Dendritic cell treated with granulocyte-macrophage colony-stimulating factor and Interleukin-4, amounts not matched to agents 40 ng/mL and 50 ng/mL, for 4 days (primary cell): ENCODE data around the gene ARHGAP29.

Source experiments
- H3K27ac Mint-ChIP-seq: one replicate; pipeline ENCODE4 v1.8.0; 2022; ENCODE audit warnings: mild to moderate bottlenecking, mixed read lengths
- H3K27me3 Mint-ChIP-seq: one replicate; pipeline ENCODE4 v1.8.0; 2022; ENCODE audit warnings: mild to moderate bottlenecking, mixed read lengths
- H3K36me3 Mint-ChIP-seq: one replicate; pipeline ENCODE4 v1.8.0; 2022; ENCODE audit warnings: low read depth, mixed read lengths
- H3K4me1 Mint-ChIP-seq: one replicate; pipeline ENCODE4 v1.8.0; 2022; ENCODE audit warnings: low read depth, mixed read lengths
- H3K4me3 Mint-ChIP-seq: one replicate; pipeline ENCODE4 v1.8.0; 2022; ENCODE audit warnings: mild to moderate bottlenecking, moderate library complexity, mixed read lengths
- H3K9me3 Mint-ChIP-seq: one replicate; pipeline ENCODE4 v1.8.0; 2022; ENCODE audit warnings: mixed read lengths
- intact Hi-C: fragments of 100-400 bp; cut with micrococcal nuclease; formaldehyde crosslinking; loops from one replicate; pipeline ENCODE4 v1.15.0; 2022

Gene ARHGAP29

GRCh38 chr1:94273111-94273510 lies 35.7 kb upstream of the ARHGAP29 start:
- Mint-ChIP-seq H3K9me3 (no peaks in the 10 kb centered on the region), H3K4me1 (peaks cover 5% of the 10 kb centered on the region), H3K36me3 (no peaks in the 10 kb centered on the region), H3K27me3 (peaks cover 10% of the 10 kb centered on the region), H3K4me3 (no peak overlapping the region), H3K27ac (no peak overlapping the region)
- intact Hi-C loops, result no loop called here

DNA sequence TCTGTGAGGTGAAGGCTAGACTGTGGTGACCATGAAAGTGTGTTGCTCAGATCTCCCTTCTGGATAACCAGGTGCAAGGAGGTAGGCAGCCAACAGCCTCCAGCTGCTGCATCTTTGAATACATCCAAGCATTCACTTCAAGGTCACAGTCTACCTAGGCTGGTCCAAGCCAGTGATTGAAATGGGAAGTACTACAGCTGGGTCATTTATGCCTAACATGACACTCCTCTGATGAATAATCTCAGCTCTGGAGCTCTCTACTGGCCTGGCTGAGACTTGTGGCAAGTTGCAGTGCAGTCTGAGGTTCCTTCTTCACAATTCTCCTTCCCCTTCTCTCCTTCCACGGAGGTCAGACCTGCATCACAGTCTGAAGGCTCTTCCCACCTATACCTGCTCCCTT lies 35.0 kb upstream of the ARHGAP29 start:
- peaks cover 10% of the 10 kb centered on the region for H3K27me3 Mint-ChIP-seq
- intact Hi-C loops, result no loop called here
- H3K36me3 Mint-ChIP-seq, result no peaks in the 10 kb centered on the region
- no peaks in the 10 kb centered on the region for H3K9me3 Mint-ChIP-seq
- peaks cover 5% of the 10 kb centered on the region for H3K4me1 Mint-ChIP-seq
- no peak overlapping the region for H3K4me3 Mint-ChIP-seq
- H3K27ac Mint-ChIP-seq, result no peak overlapping the region

- Mint-ChIP-seq H3K9me3 (no peaks in the 10 kb centered on the region), H3K4me3 (no peak overlapping the region), H3K36me3 (no peaks in the 10 kb centered on the region), H3K27ac (no peak overlapping the region), H3K27me3 (peaks cover 11% of the 10 kb centered on the region), H3K4me1 (peaks cover 5% of the 10 kb centered on the region)
- intact Hi-C loops, result no loop called here
These were observed 34.0 kb upstream of the ARHGAP29 start for GRCh38 chr1:94271373-94271772.

GRCh38 chr1:94270801-94271203 lies 33.4 kb upstream of the ARHGAP29 start:
- intact Hi-C loops, result no loop called here
- Mint-ChIP-seq H3K27ac (no peak overlapping the region), H3K4me3 (no peak overlapping the region), H3K9me3 (no peaks in the 10 kb centered on the region), H3K4me1 (peaks cover 5% of the 10 kb centered on the region), H3K36me3 (no peaks in the 10 kb centered on the region), H3K27me3 (peaks cover 11% of the 10 kb centered on the region)

DNA sequence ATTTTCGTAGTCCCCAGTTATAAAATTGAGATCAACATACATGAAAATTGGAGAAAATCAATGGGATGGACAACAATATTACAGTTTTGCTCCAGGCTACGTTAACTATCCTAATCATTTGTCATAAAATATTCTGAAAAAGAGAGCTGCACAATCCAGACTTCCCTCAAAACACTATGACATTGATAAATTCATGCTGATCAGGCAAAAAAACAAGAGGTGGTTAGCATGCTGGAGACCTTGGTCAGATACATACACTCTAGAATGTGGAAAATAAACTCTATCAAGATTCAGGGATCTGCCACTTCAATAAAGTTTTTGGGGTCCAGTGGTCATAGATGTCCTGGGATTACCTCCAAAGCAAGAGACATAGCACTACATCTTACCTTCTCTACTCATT lies 32.5 kb upstream of the ARHGAP29 start:
- H3K4me3 Mint-ChIP-seq, result no peak overlapping the region
- no peak overlapping the region for H3K27ac Mint-ChIP-seq
- H3K27me3 Mint-ChIP-seq, result peaks cover 13% of the 10 kb centered on the region
- no peaks in the 10 kb centered on the region for H3K36me3 Mint-ChIP-seq
- intact Hi-C loops, result no loop called here
- no peaks in the 10 kb centered on the region for H3K9me3 Mint-ChIP-seq
- peaks cover 5% of the 10 kb centered on the region for H3K4me1 Mint-ChIP-seq

DNA sequence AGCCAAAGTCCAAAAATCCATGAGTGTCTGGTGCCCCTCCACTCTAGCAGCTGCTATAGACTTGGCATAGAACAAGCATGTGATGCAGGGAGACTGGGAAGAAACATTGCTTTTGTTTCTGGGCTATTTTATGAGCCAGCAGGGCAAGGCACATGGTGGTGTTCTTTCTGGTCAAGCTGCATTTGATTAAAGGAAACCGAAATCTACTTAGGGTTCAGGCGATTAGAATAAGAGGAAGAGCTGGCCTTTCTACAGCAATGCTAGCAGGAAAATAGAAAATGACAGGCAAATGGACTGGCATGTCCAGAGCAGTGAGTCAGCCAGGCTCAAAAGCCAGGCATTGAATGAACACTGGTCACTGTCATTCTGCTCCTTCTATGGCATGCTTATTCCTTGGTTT lies 28.5 kb upstream of the ARHGAP29 start:
- H3K4me1 Mint-ChIP-seq, result no peaks in the 10 kb centered on the region
- no peaks in the 10 kb centered on the region for H3K36me3 Mint-ChIP-seq
- H3K27ac Mint-ChIP-seq, result no peak overlapping the region
- intact Hi-C loops, result no loop called here
- H3K4me3 Mint-ChIP-seq, result no peak overlapping the region
- H3K27me3 Mint-ChIP-seq, result peaks cover 16% of the 10 kb centered on the region
- no peaks in the 10 kb centered on the region for H3K9me3 Mint-ChIP-seq

- Mint-ChIP-seq H3K36me3 (no peaks in the 10 kb centered on the region), H3K9me3 (no peaks in the 10 kb centered on the region), H3K4me1 (no peaks in the 10 kb centered on the region), H3K27ac (no peak overlapping the region), H3K4me3 (no peak overlapping the region), H3K27me3 (peaks cover 19% of the 10 kb centered on the region)
- intact Hi-C loops, result no loop called here
These were observed 27.6 kb upstream of the ARHGAP29 start for GRCh38 chr1:94265011-94265422.

DNA sequence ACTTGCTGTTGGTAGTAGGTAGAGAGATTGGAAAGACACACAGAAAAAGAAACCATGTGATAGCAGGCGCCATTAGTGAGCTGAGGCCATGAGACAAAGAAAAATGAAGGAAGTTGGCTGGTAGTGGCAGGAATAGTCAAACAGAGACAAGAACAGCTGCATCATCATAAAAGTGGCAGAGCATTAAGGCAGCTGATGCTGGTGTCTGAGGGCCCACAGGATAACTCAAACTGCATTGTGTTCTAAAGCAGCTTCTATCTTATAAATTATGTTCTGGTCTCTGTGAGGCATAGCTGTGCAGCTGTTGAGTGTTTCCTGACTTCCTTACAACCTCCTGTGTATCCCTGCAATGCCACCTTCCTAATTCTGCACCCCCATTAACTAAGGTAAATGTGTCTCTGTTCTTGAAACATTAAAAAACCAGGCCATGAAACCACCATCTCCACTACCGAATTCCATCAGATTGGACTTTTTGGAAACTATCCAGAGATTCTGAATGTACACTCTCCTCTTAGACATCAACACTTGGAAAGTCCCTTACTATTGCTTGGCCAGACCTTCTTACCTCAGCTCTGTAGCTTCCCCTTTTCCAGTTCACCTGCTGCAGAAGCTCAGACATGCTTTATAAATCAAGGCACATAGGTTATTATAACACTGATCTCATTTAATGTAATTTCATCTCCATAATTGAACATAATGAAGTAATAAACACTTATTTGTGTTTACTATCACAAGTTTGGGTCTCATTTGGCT lies 23.4 kb upstream of the ARHGAP29 start:
- Mint-ChIP-seq H3K27me3 (peaks cover 30% of the 10 kb centered on the region), H3K4me3 (no peak overlapping the region), H3K27ac (no peak overlapping the region), H3K9me3 (no peaks in the 10 kb centered on the region), H3K36me3 (no peaks in the 10 kb centered on the region), H3K4me1 (no peaks in the 10 kb centered on the region)
- intact Hi-C loops, result no loop called here

DNA sequence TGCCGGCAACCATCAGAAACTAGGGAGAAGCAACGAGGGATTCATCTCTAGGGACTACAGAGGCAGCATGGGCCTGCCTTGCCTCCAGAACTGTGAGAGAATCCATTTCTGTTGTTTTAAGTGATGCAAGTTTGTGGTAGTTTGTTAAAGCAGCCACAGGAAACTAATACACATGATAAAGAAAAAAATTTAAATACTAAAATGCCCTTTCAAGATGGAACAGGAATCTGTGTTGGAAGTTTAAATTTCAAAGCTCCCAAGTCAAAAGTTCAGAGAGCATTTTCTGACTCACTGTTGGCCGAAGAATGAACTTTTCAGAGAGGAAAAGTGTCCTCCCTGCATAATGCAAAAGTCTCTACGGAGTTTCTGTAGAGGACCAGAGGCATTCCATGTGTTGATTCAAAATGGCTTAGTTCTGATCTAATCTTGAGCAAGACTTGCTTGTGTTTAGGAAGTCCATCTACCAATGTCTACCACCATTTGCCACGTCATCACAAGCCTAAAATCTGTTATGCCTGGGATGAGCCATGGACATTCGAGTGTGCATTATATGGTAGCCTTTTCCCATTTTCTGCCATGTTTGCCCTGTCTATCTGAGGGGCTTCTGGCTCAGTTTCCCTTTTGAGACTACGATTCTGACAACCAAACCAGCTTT lies 22.4 kb upstream of the ARHGAP29 start:
- intact Hi-C loops, result no loop called here
- Mint-ChIP-seq H3K9me3 (no peaks in the 10 kb centered on the region), H3K27ac (no peak overlapping the region), H3K4me3 (no peak overlapping the region), H3K27me3 (peaks cover 34% of the 10 kb centered on the region), H3K36me3 (no peaks in the 10 kb centered on the region), H3K4me1 (no peaks in the 10 kb centered on the region)

GRCh38 chr1:94258873-94259331 lies 21.5 kb upstream of the ARHGAP29 start:
- Mint-ChIP-seq H3K9me3 (no peaks in the 10 kb centered on the region), H3K4me1 (peaks cover 4% of the 10 kb centered on the region), H3K4me3 (no peak overlapping the region), H3K27me3 (peaks cover 40% of the 10 kb centered on the region), H3K27ac (no peak overlapping the region), H3K36me3 (no peaks in the 10 kb centered on the region)
- intact Hi-C loops, result no loop called here

GRCh38 chr1:94257444-94257843 lies 20.1 kb upstream of the ARHGAP29 start:
- Mint-ChIP-seq H3K4me3 (no peak overlapping the region), H3K27ac (no peak overlapping the region), H3K27me3 (peaks cover 44% of the 10 kb centered on the region), H3K36me3 (no peaks in the 10 kb centered on the region), H3K4me1 (peaks cover 4% of the 10 kb centered on the region), H3K9me3 (no peaks in the 10 kb centered on the region)
- intact Hi-C loops, result no loop called here

DNA sequence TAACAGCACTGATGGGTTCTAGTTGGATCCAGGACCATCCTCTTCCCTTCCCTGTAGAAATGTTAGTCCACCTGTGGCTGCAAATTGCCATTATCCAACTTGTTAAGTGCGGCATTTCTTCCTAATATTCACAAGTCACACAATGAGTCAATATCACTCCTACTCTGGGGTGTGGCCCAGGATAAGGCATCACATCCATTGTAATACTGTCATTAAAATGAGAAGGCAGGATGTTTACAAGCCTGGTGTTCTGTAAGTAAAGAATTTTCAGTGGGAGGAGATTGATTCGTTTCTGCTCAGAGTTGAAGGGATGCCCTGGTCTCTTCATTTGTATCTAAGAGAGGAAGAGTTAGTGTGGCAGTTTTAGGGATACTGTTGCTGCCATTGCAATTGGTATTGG lies 18.1 kb upstream of the ARHGAP29 start:
- Mint-ChIP-seq H3K4me3 (no peak overlapping the region), H3K9me3 (no peaks in the 10 kb centered on the region), H3K4me1 (peaks cover 4% of the 10 kb centered on the region), H3K36me3 (no peaks in the 10 kb centered on the region), H3K27ac (no peak overlapping the region), H3K27me3 (peaks cover 48% of the 10 kb centered on the region)
- intact Hi-C loops, result no loop called here

- intact Hi-C loops, result no loop called here
- Mint-ChIP-seq H3K4me3 (no peak overlapping the region), H3K9me3 (no peaks in the 10 kb centered on the region), H3K4me1 (peaks cover 4% of the 10 kb centered on the region), H3K27me3 (peaks cover 55% of the 10 kb centered on the region), H3K27ac (no peak overlapping the region), H3K36me3 (no peaks in the 10 kb centered on the region)
These were observed 16.9 kb upstream of the ARHGAP29 start for GRCh38 chr1:94254073-94254810.

DNA sequence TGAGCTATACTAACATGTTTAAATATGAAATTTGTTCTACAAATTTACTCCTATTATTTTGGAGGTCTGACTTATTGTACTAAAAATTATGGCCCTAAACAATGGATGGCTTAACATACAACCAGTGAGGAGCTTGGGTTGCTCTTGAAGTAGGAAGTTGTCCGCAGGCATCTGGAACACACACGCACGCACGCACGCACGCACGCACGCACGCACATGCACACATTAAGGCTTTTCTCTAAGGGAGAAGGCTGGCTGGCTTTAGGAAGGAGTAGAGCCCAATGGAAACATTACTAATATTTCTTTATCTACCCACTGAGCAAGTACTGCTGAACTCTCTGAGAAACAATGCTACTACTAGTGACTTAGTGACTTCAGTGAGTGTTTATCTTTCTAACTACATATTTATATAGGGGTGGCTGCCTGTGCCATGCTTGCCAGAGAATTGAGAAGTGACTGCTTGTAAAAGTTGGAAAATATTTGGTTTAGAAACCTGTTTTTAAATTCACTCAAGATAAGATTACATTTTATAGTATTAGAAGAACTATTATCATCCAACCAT lies 16.2 kb upstream of the ARHGAP29 start:
- intact Hi-C loops, result no loop called here
- Mint-ChIP-seq H3K36me3 (no peaks in the 10 kb centered on the region), H3K4me3 (no peak overlapping the region), H3K27me3 (peaks cover 61% of the 10 kb centered on the region), H3K27ac (no peak overlapping the region), H3K4me1 (peaks cover 4% of the 10 kb centered on the region), H3K9me3 (no peaks in the 10 kb centered on the region)
